Nephron (organoid): ENCODE data around the gene ICAM2.

ENCODE experiments used
- H3K27ac Mint-ChIP-seq, 3 experiments: 2 replicates each; pipeline ENCODE4 v1.8.0; 2020; ENCODE audit warnings: mixed read lengths in 3 of 3, mild to moderate bottlenecking in 2 of 3, moderate library complexity in 1 of 3
- H3K27me3 Mint-ChIP-seq: 2 replicates; pipeline ENCODE4 v1.8.0; 2021; ENCODE audit warnings: low read depth, mild to moderate bottlenecking, moderate library complexity, mixed read lengths
- H3K36me3 Mint-ChIP-seq: 2 replicates; pipeline ENCODE4 v1.8.0; 2020; ENCODE audit warnings: low read depth, mixed read lengths
- H3K4me1 Mint-ChIP-seq: 2 replicates; pipeline ENCODE4 v1.8.0; 2020; ENCODE audit warnings: mixed read lengths
- H3K4me3 Mint-ChIP-seq, 3 experiments: 2 replicates each; pipeline ENCODE4 v1.8.0; 2020; ENCODE audit warnings: mild to moderate bottlenecking in 3 of 3, mixed read lengths in 3 of 3, moderate library complexity in 2 of 3
- H3K9me3 Mint-ChIP-seq: 2 replicates; pipeline ENCODE4 v1.8.0; 2020; ENCODE audit warnings: mixed read lengths
- TF ChIP-seq, protein P1 (sequence below), 3 experiments: fragments of 200-600 bp; sonication (generic); IDR thresholded peaks; one replicate each; pipeline ENCODE4 v1.5.0; 2021; ENCODE audit warnings: antibody characterized with exemption in 3 of 3; ENCODE audit not compliant: unreplicated experiment in 3 of 3

ICAM2 gene

DNA sequence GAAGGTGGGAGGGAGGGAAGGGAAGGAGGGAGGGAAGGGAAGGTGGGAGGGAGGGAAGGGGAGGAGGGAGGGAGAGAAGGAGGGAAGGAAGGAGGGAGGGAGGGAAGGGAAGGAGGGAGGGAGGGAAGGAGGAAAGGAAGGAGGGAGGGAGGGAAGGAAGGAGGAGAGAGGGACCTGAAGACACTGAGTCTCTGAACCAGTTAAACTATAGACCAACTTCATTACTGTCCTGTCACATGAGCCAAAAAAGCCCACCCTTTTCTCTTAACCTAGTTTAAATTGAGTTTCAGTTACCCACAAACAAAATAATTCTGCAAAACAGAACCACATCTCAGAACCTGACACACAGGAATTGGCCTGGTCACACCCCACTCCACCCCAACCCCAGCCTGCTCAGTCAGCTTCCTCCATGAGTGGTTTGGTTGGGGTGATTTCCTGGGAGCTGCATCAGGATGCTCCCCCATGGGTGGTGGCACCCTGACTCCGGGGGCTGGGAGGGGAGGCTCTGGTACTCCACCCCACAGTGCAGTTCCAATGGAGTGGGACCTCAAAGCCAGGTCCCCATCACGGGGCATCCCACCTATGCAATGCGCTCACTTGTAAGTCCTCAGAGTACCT lies 27.0 kb downstream of the ICAM2 start:
- Mint-ChIP-seq H3K9me3 (no peaks in the 10 kb centered on the region), H3K4me3 (no peak overlapping the region), H3K27me3 (peaks cover 46% of the 10 kb centered on the region), H3K27ac (no peak overlapping the region), H3K4me1 (peaks cover 25% of the 10 kb centered on the region), H3K36me3 (no peaks in the 10 kb centered on the region)
- TF ChIP-seq, protein P1, sequence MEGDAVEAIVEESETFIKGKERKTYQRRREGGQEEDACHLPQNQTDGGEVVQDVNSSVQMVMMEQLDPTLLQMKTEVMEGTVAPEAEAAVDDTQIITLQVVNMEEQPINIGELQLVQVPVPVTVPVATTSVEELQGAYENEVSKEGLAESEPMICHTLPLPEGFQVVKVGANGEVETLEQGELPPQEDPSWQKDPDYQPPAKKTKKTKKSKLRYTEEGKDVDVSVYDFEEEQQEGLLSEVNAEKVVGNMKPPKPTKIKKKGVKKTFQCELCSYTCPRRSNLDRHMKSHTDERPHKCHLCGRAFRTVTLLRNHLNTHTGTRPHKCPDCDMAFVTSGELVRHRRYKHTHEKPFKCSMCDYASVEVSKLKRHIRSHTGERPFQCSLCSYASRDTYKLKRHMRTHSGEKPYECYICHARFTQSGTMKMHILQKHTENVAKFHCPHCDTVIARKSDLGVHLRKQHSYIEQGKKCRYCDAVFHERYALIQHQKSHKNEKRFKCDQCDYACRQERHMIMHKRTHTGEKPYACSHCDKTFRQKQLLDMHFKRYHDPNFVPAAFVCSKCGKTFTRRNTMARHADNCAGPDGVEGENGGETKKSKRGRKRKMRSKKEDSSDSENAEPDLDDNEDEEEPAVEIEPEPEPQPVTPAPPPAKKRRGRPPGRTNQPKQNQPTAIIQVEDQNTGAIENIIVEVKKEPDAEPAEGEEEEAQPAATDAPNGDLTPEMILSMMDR (IDR thresholded peaks at IDR 0.05; ENCODE audit: unreplicated experiment in 3 of 3), result no peak

DNA sequence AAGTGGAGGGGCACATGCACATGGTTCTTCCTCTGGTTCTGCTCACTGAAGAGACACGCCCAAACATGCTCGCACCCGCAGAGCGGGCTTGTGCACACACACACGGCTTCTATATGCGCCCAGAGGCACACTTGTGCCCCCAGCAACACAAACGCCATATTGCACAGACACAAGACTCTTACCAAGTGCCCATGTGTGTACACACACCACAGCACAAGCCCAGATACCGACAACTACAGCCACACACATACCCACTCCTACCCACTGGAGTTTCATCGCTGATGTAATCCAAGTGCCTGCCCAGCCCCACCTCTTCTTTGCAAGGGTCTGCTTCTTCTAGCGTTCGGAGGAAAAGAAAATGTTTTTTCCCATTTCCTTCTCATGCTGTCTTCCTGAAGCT lies 28.8 kb downstream of the ICAM2 start:
- TF ChIP-seq, protein P1 (IDR thresholded peaks at IDR 0.05; ENCODE audit: unreplicated experiment in 3 of 3), result no peak
- Mint-ChIP-seq H3K27me3 (peaks cover 40% of the 10 kb centered on the region), H3K9me3 (no peaks in the 10 kb centered on the region), H3K27ac (no peak overlapping the region), H3K36me3 (no peaks in the 10 kb centered on the region), H3K4me1 (peaks cover 14% of the 10 kb centered on the region), H3K4me3 (no peak overlapping the region)

GRCh38 chr17:63989622-63990345 lies 30.6 kb downstream of the ICAM2 start:
- peaks cover 20% of the 10 kb centered on the region for H3K4me1 Mint-ChIP-seq
- H3K36me3 Mint-ChIP-seq, result no peaks in the 10 kb centered on the region
- H3K27me3 Mint-ChIP-seq, result peaks cover 33% of the 10 kb centered on the region
- peak overlapping the region in 2 of 3 experiments; percentile 39 to 55 for H3K27ac Mint-ChIP-seq
- no peaks in the 10 kb centered on the region for H3K9me3 Mint-ChIP-seq
- TF ChIP-seq, protein P1 (IDR thresholded peaks at IDR 0.05; ENCODE audit: unreplicated experiment in 3 of 3), result no peak
- peak overlapping the region in 2 of 3 experiments; percentile 32 to 57 for H3K4me3 Mint-ChIP-seq

GRCh38 chr17:63988741-63989621 lies 31.5 kb downstream of the ICAM2 start:
- H3K4me1 Mint-ChIP-seq, result peaks cover 25% of the 10 kb centered on the region
- TF ChIP-seq, protein P1 (IDR thresholded peaks at IDR 0.05; ENCODE audit: unreplicated experiment in 3 of 3), result no peak
- no peaks in the 10 kb centered on the region for H3K9me3 Mint-ChIP-seq
- no peak overlapping the region for H3K4me3 Mint-ChIP-seq
- no peaks in the 10 kb centered on the region for H3K36me3 Mint-ChIP-seq
- H3K27ac Mint-ChIP-seq, result peak overlapping the region; percentile 10 to 55 (median 46)
- H3K27me3 Mint-ChIP-seq, result peaks cover 29% of the 10 kb centered on the region

DNA sequence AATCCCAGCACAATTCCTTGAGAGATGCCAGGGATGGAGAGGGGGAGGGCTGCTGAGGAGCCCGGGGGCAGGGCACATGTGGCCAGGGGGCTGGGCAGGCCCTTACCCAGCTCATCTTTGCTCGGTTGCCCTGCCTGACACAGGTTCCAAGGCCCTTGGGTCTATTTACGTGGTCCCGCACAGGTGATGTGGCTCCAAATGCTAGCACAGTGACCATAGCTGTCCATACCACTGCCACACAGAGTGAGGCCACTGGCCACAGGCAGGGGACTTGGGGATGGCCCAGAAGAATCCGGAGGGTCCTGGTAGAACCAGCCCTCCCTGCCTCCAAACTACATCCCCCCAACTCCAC lies 32.3 kb downstream of the ICAM2 start:
- Mint-ChIP-seq H3K36me3 (no peaks in the 10 kb centered on the region), H3K4me1 (peaks cover 25% of the 10 kb centered on the region)
- TF ChIP-seq, protein P1 (IDR thresholded peaks at IDR 0.05; ENCODE audit: unreplicated experiment in 3 of 3), result no peak

More for the DNA sequence above, 32.3 kb downstream of the ICAM2 start:
- peaks cover 23% of the 10 kb centered on the region for H3K27me3 Mint-ChIP-seq
- H3K27ac Mint-ChIP-seq, result peak overlapping the region in 2 of 3 experiments; percentile 10 to 55
- H3K4me3 Mint-ChIP-seq, result no peak overlapping the region
- no peaks in the 10 kb centered on the region for H3K9me3 Mint-ChIP-seq
